ENCODE data around the gene ZNF12. TPM values are rescaled to one million over a fixed set of nuclear protein-coding genes. Genes with fewer than 3 reads are reported as not detected.

The ZNF12 gene
- total RNA-seq, 1 donor from 2014 or later: 18.1 TPM

DNA sequence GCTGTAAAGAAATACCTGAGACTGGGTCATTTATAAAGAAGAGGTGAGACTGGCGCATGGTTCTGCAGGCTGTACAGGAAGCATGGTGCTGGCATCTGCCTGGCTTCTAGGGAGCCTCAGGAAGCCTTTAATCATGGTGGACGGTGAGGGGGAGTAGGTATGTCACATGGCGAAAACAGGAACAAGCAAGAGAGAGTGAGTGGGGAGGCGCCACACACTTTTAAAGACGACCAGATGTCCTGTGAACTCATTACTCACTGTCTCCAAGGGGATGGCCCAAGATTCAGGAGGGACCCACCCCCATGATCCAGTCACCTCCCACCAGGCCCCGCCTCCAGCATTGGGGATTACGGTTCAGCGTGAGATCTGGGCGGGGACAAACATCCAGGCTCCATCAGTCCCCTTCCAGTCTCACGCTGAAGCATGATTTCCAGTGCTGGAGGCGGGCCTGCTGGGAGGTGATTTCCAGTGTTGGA, 66.5 kb downstream of the ZNF12 start:
- H3K4me3 Mint-ChIP-seq (ENCODE audit: unreplicated experiment): no peak overlapping the region
- H3K27me3 Mint-ChIP-seq (ENCODE audit: low read depth): no peaks in the 10 kb centered on the region
- H3K27ac Mint-ChIP-seq (ENCODE audit: unreplicated experiment): no peak overlapping the region
- no peak for DNase-seq (ENCODE audit: low spot score)
- H3K4me1 Mint-ChIP-seq (ENCODE audit: low read depth): peaks cover 28% of the 10 kb centered on the region
- no peak for TF ChIP-seq CTCF (IDR thresholded peaks at IDR 0.05)
- no peaks in the 10 kb centered on the region for H3K9me3 Mint-ChIP-seq (ENCODE audit: low read depth)
- peaks cover 10% of the 10 kb centered on the region for H3K36me3 Mint-ChIP-seq (ENCODE audit: low read depth)

DNA sequence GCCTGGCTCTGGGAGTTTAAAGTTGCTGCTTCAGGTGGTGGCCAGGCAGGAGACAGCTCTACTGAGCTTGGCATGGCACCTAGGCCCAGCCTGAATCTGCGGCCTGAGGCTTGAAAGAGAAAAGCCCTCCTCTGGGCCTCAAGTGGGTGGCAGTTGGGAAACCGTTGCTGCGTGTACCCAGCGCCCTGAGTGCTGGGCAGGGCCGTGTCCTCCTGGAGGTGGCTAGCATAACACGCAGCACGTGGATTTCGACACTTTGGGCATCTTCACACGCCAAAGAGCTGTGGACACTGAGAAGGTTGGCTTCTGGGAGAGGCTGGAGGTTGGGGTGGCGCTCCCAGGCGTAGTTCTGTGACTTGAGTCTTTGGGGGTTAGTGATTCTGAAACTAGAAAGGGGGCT, 67.1 kb downstream of the ZNF12 start:
- Mint-ChIP-seq H3K36me3 (ENCODE audit: low read depth) (peaks cover 9% of the 10 kb centered on the region), H3K27me3 (ENCODE audit: low read depth) (no peaks in the 10 kb centered on the region), H3K4me3 (ENCODE audit: unreplicated experiment) (no peak overlapping the region), H3K27ac (ENCODE audit: unreplicated experiment) (peak overlapping the region; percentile 2), H3K9me3 (ENCODE audit: low read depth) (no peaks in the 10 kb centered on the region), H3K4me1 (ENCODE audit: low read depth) (peaks cover 28% of the 10 kb centered on the region)
- DNase-seq (ENCODE audit: low spot score): no peak
- no peak for TF ChIP-seq CTCF (IDR thresholded peaks at IDR 0.05)

- no peak for DNase-seq (ENCODE audit: low spot score)
- Mint-ChIP-seq H3K9me3 (ENCODE audit: low read depth) (no peaks in the 10 kb centered on the region), H3K4me1 (ENCODE audit: low read depth) (peaks cover 28% of the 10 kb centered on the region), H3K27me3 (ENCODE audit: low read depth) (no peaks in the 10 kb centered on the region), H3K4me3 (ENCODE audit: unreplicated experiment) (peak overlapping the region; percentile 79), H3K36me3 (ENCODE audit: low read depth) (peaks cover 9% of the 10 kb centered on the region), H3K27ac (ENCODE audit: unreplicated experiment) (no peak overlapping the region)
- no peak for TF ChIP-seq CTCF (IDR thresholded peaks at IDR 0.05)
Observed at GRCh38 chr7:6639032-6639431, 67.7 kb downstream of the ZNF12 start.

Other genes with a start within 250 kb of the ZNF12 start
- gene KDELR2, start 222.8 kb downstream of the ZNF12 start, total RNA-seq: 303 to 382 TPM (median 312 TPM) in 3 replicates
- gene GRID2IP, start 155.5 kb downstream of the ZNF12 start, total RNA-seq: 0.15 to 0.20 TPM in 2 of 3 replicates, not detected in the other
- gene ZDHHC4, start 129.5 kb downstream of the ZNF12 start, total RNA-seq: 44.0 to 60.5 TPM (median 50.6 TPM) in 3 replicates
- 30.0 to 32.5 TPM (median 31.3 TPM) in 3 replicates for gene INTS15, start 116.9 kb downstream of the ZNF12 start, total RNA-seq
- gene ZNF853, start 91.3 kb downstream of the ZNF12 start, total RNA-seq: 13.4 to 16.2 TPM (median 15.1 TPM) in 3 replicates
- gene ZNF316, start 69.6 kb downstream of the ZNF12 start, total RNA-seq: 26.0 to 32.5 TPM (median 28.9 TPM) in 3 replicates
- 0.27 to 0.63 TPM in 2 of 3 replicates, not detected in the other for gene RSPH10B2, start 47.2 kb upstream of the ZNF12 start, total RNA-seq
- 71.6 to 78.6 TPM (median 72.6 TPM) in 3 replicates for gene CCZ1B, start 119.3 kb upstream of the ZNF12 start, total RNA-seq